ENCODE measurements around the gene MYLK4.

GRCh38 chr6:2794171-2794730 lies 43.5 kb upstream of the MYLK4 start:
- TF ChIP-seq CTCF (IDR thresholded peaks at IDR 0.05): no peak
- TF ChIP-seq POLR2A (IDR thresholded peaks at IDR 0.05): no peak
- TF ChIP-seq EP300 (IDR thresholded peaks at IDR 0.05; ENCODE audit: low read depth): no peak
- TF ChIP-seq POLR2AphosphoS5 (IDR thresholded peaks at IDR 0.05): no peak

Measured in transverse colon (tissue), 4 donors.